ENCODE data around the gene USHBP1. TPM values are rescaled to one million over a fixed set of nuclear protein-coding genes. Genes with fewer than 3 reads are reported as not detected.

USHBP1 gene
- total RNA-seq, 1 experiment from 2014 or later = 6.4 TPM

DNA sequence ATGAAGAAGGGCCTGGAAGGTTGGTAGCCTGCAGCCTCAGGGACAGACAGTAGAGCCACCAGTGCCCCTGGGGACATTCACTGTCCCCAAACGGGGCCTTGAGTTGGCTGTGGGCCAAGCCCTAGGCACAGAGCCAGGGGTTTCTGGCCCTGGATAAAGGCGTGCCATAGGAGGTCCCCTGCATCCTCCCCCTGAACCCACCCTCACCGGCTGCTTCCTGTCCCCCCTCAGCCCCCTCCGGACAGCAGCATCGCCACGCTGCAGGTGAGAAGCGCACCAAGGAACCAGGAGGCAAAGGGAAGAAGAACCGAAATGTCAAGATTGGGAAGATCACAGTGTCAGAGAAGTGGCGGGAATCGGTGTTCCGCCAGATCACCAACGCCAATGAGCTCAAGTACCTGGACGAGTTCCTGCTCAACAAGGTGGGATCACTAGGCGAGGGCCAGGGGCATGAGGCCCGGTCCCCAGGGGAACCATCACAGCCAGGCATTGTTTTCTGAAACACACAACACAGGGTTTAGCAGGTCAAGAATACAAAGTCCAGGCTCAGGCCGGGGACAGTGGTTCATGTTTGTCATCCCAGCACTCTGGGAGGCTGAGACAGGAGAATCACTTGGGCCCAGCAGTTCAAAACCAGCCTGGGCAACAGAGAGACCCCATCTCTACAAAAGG lies 64.0 kb downstream of the USHBP1 start:
- peaks cover 53 to 72% (median 55%) of the 10 kb centered on the region in 3 experiments for H3K36me3 Mint-ChIP-seq (ENCODE audit: insufficient read depth in 1 of 3, low read depth in 3 of 3)
- Histone ChIP-seq H2BK20ac (ENCODE audit: low read depth, low read length, poor library complexity, severe bottlenecking) (no peak overlapping the region), H3K27ac (ENCODE audit: insufficient read length, low read depth, low read length) (no peak overlapping the region), H3K79me1 (ENCODE audit: insufficient read depth, low read depth, low read length, poor library complexity, severe bottlenecking) (no peaks in the 10 kb centered on the region), H3K4ac (ENCODE audit: low read depth, low read length) (no peak overlapping the region), H2BK15ac (ENCODE audit: low read depth, low read length) (no peak overlapping the region), H3K4me2 (ENCODE audit: insufficient read depth, insufficient read length, low read length) (no peak overlapping the region), H2AFZ (ENCODE audit: low read length) (no peak overlapping the region), H2AK5ac (ENCODE audit: insufficient read length, low read length) (no peak overlapping the region), H3K18ac (ENCODE audit: insufficient read length, low read depth, low read length) (no peak overlapping the region), H3K56ac (ENCODE audit: insufficient read length, low read depth, low read length) (no peak overlapping the region), H3T11ph (ENCODE audit: low read length) (no peak overlapping the region), H3K23ac (ENCODE audit: insufficient read length, low read depth, low read length) (no peak overlapping the region), H2BK12ac (ENCODE audit: insufficient read length, low read depth, low read length) (no peak overlapping the region), H4K5ac (ENCODE audit: insufficient read length, low read depth, low read length) (no peak overlapping the region), H2BK5ac (ENCODE audit: insufficient read length, low read length) (no peak overlapping the region), H4K20me1 (ENCODE audit: control insufficient read depth, insufficient read depth, insufficient read length) (no peaks in the 10 kb centered on the region), H3K9me3 (ENCODE audit: control insufficient read depth, low read depth, low read length) (no peaks in the 10 kb centered on the region), H3K14ac (ENCODE audit: insufficient read depth, low read length) (no peak overlapping the region), H3K4me1 (ENCODE audit: insufficient read depth, low read length) (no peaks in the 10 kb centered on the region), H2BK120ac (ENCODE audit: low read depth, low read length, poor library complexity, severe bottlenecking) (no peak overlapping the region), H3K9ac (ENCODE audit: extremely low read depth, insufficient read length, low read length) (no peak overlapping the region), H4K91ac (ENCODE audit: insufficient read length, low read depth, low read length) (no peak overlapping the region), H3K27me3 (ENCODE audit: insufficient read depth, low read length) (no peaks in the 10 kb centered on the region), H3K79me2 (ENCODE audit: insufficient read depth, low read length) (no peaks in the 10 kb centered on the region), H4K8ac (replicated peaks; ENCODE audit: insufficient read length, low read depth, low read length) (no peak overlapping the region), H3K23me2 (ENCODE audit: insufficient read length, low read depth, low read length, poor library complexity, severe bottlenecking) (no peaks in the 10 kb centered on the region)
- DNase-seq = no peak
- H3K4me1 Mint-ChIP-seq = no peaks in the 10 kb centered on the region
- no CpG with 5 or more reads among the region's 16 CpGs for WGBS (ENCODE audit: extremely low coverage, insufficient read length, low lambda C conversion rate)
- no peaks in the 10 kb centered on the region for H3K9me3 Mint-ChIP-seq
- no peaks in the 10 kb centered on the region for H3K27me3 Mint-ChIP-seq (ENCODE audit: low read depth)
- TF ChIP-seq, protein P1, sequence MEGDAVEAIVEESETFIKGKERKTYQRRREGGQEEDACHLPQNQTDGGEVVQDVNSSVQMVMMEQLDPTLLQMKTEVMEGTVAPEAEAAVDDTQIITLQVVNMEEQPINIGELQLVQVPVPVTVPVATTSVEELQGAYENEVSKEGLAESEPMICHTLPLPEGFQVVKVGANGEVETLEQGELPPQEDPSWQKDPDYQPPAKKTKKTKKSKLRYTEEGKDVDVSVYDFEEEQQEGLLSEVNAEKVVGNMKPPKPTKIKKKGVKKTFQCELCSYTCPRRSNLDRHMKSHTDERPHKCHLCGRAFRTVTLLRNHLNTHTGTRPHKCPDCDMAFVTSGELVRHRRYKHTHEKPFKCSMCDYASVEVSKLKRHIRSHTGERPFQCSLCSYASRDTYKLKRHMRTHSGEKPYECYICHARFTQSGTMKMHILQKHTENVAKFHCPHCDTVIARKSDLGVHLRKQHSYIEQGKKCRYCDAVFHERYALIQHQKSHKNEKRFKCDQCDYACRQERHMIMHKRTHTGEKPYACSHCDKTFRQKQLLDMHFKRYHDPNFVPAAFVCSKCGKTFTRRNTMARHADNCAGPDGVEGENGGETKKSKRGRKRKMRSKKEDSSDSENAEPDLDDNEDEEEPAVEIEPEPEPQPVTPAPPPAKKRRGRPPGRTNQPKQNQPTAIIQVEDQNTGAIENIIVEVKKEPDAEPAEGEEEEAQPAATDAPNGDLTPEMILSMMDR (conservative IDR thresholded peaks at IDR 0.05) = no peak
- no peak overlapping the region for H3K27ac Mint-ChIP-seq
- no peak overlapping the region for H3K4me3 Mint-ChIP-seq

Other genes with a start within 250 kb of the USHBP1 start
- gene CPAMD8, start 237.9 kb downstream of the USHBP1 start, total RNA-seq (2021) = 12.0 and 12.6 TPM in 2 replicates
- gene HAUS8, start 189.3 kb downstream of the USHBP1 start, total RNA-seq (2021) = 27.8 and 29.4 TPM in 2 replicates
- gene MYO9B, start 189.0 kb downstream of the USHBP1 start, total RNA-seq (2021) = 58.5 and 58.6 TPM in 2 replicates
- 14.8 and 16.2 TPM in 2 replicates for gene USE1, start 49.4 kb downstream of the USHBP1 start, total RNA-seq (2021)
- gene OCEL1, start 38.5 kb downstream of the USHBP1 start, total RNA-seq (2021) = 25.7 and 26.4 TPM in 2 replicates
- 134 and 137 TPM in 2 replicates for gene NR2F6, start 18.8 kb downstream of the USHBP1 start, total RNA-seq (2021)
- 125 and 130 TPM in 2 replicates for gene BABAM1, start 2.7 kb upstream of the USHBP1 start, total RNA-seq (2021)
- gene ANKLE1, start 17.2 kb upstream of the USHBP1 start, total RNA-seq (2021) = 15.0 and 16.5 TPM in 2 replicates
- 11.7 and 12.8 TPM in 2 replicates for gene ABHD8, start 38.7 kb upstream of the USHBP1 start, total RNA-seq (2021)
- gene MRPL34, start 41.1 kb upstream of the USHBP1 start, total RNA-seq (2021) = 84.6 and 93.6 TPM in 2 replicates
- gene DDA1, start 44.8 kb upstream of the USHBP1 start, total RNA-seq (2021) = 42.3 and 45.7 TPM in 2 replicates
- gene ANO8, start 70.1 kb upstream of the USHBP1 start, total RNA-seq (2021) = 18.9 and 21.9 TPM in 2 replicates
- gene GTPBP3, start 72.8 kb upstream of the USHBP1 start, total RNA-seq (2021) = 62.9 and 71.3 TPM in 2 replicates
- not detected in 2 replicates for gene PLVAP, start 112.6 kb upstream of the USHBP1 start, total RNA-seq (2021)
- gene CCDC194, start 129.5 kb upstream of the USHBP1 start, total RNA-seq (2021) = 0.68 and 0.75 TPM in 2 replicates
- gene BST2, start 140.9 kb upstream of the USHBP1 start, total RNA-seq (2021) = 60.7 and 63.3 TPM in 2 replicates
- 49.7 and 50.4 TPM in 2 replicates for gene MVB12A, start 155.3 kb upstream of the USHBP1 start, total RNA-seq (2021)
- gene TMEM221, start 183.9 kb upstream of the USHBP1 start, total RNA-seq (2021) = 1.4 TPM in 2 replicates
- gene NXNL1, start 196.2 kb upstream of the USHBP1 start, total RNA-seq (2021) = not detected in 2 replicates
- 6.3 and 6.4 TPM in 2 replicates for gene SLC27A1, start 205.8 kb upstream of the USHBP1 start, total RNA-seq (2021)
- gene PGLS, start 246.9 kb upstream of the USHBP1 start, total RNA-seq (2021) = 73.1 and 76.0 TPM in 2 replicates

Data from H9 (cell line).